HEK293 (cell line): ENCODE data around the gene LMNTD2.

Source experiments
- CTCF ChIA-PET: fragments of 350-600 bp; formaldehyde crosslinking; extraction: SDS; loops from one replicate; lab custom pipeline; 2021; ENCODE audit warnings: antibody characterized with exemption; lab: Yijun Ruan, JAX
- POLR2A ChIA-PET: fragments of 300-600 bp; formaldehyde crosslinking; extraction: SDS; loops from one replicate; lab custom pipeline; 2020; ENCODE audit warnings: antibody characterized with exemption, inconsistent platforms; lab: Yijun Ruan, JAX
- H3K27ac ChIP-seq: fragments of 200-500 bp; sonication (Bioruptor generic); 2 replicates; pipeline ENCODE4 v1.5.1; 2014; ENCODE audit warnings: low read depth, low read length, control low read depth, inconsistent platforms; ENCODE audit errors: extremely low read depth
- H3K36me3 ChIP-seq, 2 experiments: fragments of 200-500 bp in 1 of 2; sonication (Bioruptor generic) in 1 of 2; 1 replicate in 1 of 2; 2 replicates in 1 of 2; pipeline ENCODE4 v1.5.1; 2014 to 2017; ENCODE audit warnings: inconsistent platforms in 2 of 2, low read length in 2 of 2; ENCODE audit not compliant: control insufficient read depth in 2 of 2, insufficient read depth in 1 of 2
- H3K4me1 ChIP-seq: fragments of 200-500 bp; sonication (Bioruptor generic); 2 replicates; pipeline ENCODE4 v1.5.1; 2014; ENCODE audit warnings: mild to moderate bottlenecking, low read length, inconsistent platforms; ENCODE audit not compliant: control insufficient read depth, insufficient read depth
- H3K4me3 ChIP-seq: 2 replicates; pipeline ENCODE4 v1.5.1; 2011; ENCODE audit warnings: low read depth, mild to moderate bottlenecking, control low read depth, low read length, moderate library complexity
- H3K9me3 ChIP-seq: fragments of 200-500 bp; sonication (Bioruptor generic); 2 replicates; pipeline ENCODE4 v1.5.1; 2014; ENCODE audit warnings: low read depth, low read length, inconsistent platforms; ENCODE audit not compliant: control insufficient read depth, insufficient read depth
- RBAK ChIP-seq: fragments of 450-650 bp; formaldehyde crosslinking; IDR thresholded peaks from 2 replicates; pipeline ENCODE4 v1.5.1; 2016; ENCODE audit warnings: missing biosample characterization, missing genetic modification characterization
- ZBTB8A ChIP-seq: fragments of 450-650 bp; formaldehyde crosslinking; IDR thresholded peaks from 2 replicates; pipeline ENCODE4 v1.5.1; 2016; ENCODE audit warnings: missing biosample characterization, missing genetic modification characterization
- ZFP3 ChIP-seq: fragments of 450-650 bp; formaldehyde crosslinking; IDR thresholded peaks from 2 replicates; pipeline ENCODE4 v1.5.1; 2016; ENCODE audit warnings: low read depth, missing biosample characterization, missing genetic modification characterization
- ZNF266 ChIP-seq: fragments of 450-650 bp; formaldehyde crosslinking; IDR thresholded peaks from 2 replicates; pipeline ENCODE4 v1.5.1; 2016; ENCODE audit warnings: missing biosample characterization, missing genetic modification characterization, low read depth
- ZNF350 ChIP-seq: fragments of 450-650 bp; formaldehyde crosslinking; IDR thresholded peaks from 2 replicates; pipeline ENCODE4 v1.5.0; 2017; ENCODE audit warnings: missing biosample characterization, mild to moderate bottlenecking, missing genetic modification characterization
- ZNF391 ChIP-seq: fragments of 450-650 bp; formaldehyde crosslinking; IDR thresholded peaks from 2 replicates; pipeline ENCODE4 v1.5.1; 2016; ENCODE audit warnings: low read depth, missing biosample characterization, missing genetic modification characterization, borderline replicate concordance
- ZNF404 ChIP-seq: fragments of 450-650 bp; formaldehyde crosslinking; IDR thresholded peaks from 2 replicates; pipeline ENCODE4 v1.5.1; 2017; ENCODE audit warnings: missing biosample characterization, missing genetic modification characterization
- ZNF777 ChIP-seq: fragments of 450-650 bp; formaldehyde crosslinking; IDR thresholded peaks from 2 replicates; pipeline ENCODE4 v1.5.1; 2017; ENCODE audit warnings: missing biosample characterization, missing genetic modification characterization, borderline replicate concordance
- ZNF785 ChIP-seq: fragments of 450-650 bp; formaldehyde crosslinking; IDR thresholded peaks from 2 replicates; pipeline ENCODE4 v1.5.1; 2016; ENCODE audit warnings: missing biosample characterization, missing genetic modification characterization
- TF ChIP-seq, protein P1 (sequence below): fragments of 450-650 bp; formaldehyde crosslinking; conservative IDR thresholded peaks from 2 replicates; pipeline ENCODE4 v1.5.1; 2016; ENCODE audit warnings: low read depth, missing biosample characterization, missing genetic modification characterization
- TF ChIP-seq, protein P2 (sequence below): fragments of 450-650 bp; formaldehyde crosslinking; IDR thresholded peaks from 2 replicates; pipeline ENCODE4 v1.5.1; 2016; ENCODE audit warnings: missing biosample characterization, missing genetic modification characterization
- TF ChIP-seq, protein P3 (sequence below): fragments of 450-650 bp; formaldehyde crosslinking; IDR thresholded peaks from 2 replicates; pipeline ENCODE4 v1.5.1; 2016; ENCODE audit warnings: missing biosample characterization, missing genetic modification characterization
- TF ChIP-seq, protein P4 (sequence below): fragments of 450-650 bp; formaldehyde crosslinking; IDR thresholded peaks from 2 replicates; pipeline ENCODE4 v1.5.1; 2017; ENCODE audit warnings: missing biosample characterization, missing genetic modification characterization
- TF ChIP-seq, protein P5 (sequence below): fragments of 450-650 bp; formaldehyde crosslinking; IDR thresholded peaks from 2 replicates; pipeline ENCODE4 v1.5.1; 2016; ENCODE audit warnings: missing biosample characterization, missing genetic modification characterization
- TF ChIP-seq, protein P6 (sequence below): fragments of 450-650 bp; formaldehyde crosslinking; IDR thresholded peaks from 2 replicates; pipeline ENCODE4 v1.5.1; 2016; ENCODE audit warnings: missing biosample characterization, missing genetic modification characterization

The LMNTD2 gene

DNA sequence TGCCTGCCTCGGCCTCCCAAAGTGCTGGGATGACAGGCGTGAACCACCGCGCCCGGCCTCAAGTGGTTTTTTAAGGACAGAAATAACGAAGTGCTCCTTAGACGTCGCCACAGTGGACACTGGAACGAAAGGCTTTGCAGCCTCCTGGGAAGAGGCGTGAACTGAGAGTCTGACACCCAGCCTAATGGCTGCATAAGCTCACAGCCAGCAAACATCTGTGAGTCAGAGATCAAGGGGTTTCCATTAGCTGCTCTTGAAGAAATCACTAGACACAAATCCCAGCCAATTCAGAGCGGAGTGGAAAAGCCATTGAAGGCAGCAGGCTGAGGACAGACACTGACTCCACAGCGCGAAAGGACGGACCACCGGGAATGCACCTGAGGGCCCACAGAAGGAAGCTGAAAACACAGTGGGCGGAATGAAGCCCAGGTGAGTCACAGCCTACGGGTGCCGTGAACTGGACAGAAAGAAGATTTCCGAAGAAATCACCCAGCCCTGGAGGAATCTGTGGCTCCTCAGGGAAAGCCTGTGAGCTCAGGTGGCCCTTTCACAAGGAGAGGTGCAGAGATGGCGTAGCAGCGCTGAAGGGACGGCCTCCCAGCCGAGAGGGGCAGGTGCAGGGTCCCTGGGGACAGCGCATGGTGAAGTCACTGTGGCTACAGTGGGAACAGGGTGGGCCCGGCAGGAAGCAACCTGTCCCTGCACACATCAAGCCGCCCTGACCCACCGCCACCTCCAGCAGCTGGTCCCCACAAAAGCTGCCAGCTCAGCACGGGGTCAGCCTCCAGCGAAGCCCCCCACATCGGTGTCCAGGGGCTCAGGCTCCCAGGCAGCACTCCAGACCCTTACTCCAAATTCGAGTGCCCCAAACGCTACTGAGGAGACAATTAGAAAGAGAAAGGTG is 11.6 kb downstream of the LMNTD2 start:
- ChIA-PET CTCF (interaction anchor here (0.6 kb wide), 1 partner anchor 46 kb away, joined by 3 read pairs; no protein-coding TSS in a partner anchor), POLR2A (no interaction called here)
- Histone ChIP-seq H3K4me3 (no peak overlapping the region), H3K4me1 (no peaks in the 10 kb centered on the region), H3K27ac (no peak overlapping the region), H3K36me3 (no peaks in the 10 kb centered on the region), H3K9me3 (no peaks in the 10 kb centered on the region)
- TF ChIP-seq, protein P1, sequence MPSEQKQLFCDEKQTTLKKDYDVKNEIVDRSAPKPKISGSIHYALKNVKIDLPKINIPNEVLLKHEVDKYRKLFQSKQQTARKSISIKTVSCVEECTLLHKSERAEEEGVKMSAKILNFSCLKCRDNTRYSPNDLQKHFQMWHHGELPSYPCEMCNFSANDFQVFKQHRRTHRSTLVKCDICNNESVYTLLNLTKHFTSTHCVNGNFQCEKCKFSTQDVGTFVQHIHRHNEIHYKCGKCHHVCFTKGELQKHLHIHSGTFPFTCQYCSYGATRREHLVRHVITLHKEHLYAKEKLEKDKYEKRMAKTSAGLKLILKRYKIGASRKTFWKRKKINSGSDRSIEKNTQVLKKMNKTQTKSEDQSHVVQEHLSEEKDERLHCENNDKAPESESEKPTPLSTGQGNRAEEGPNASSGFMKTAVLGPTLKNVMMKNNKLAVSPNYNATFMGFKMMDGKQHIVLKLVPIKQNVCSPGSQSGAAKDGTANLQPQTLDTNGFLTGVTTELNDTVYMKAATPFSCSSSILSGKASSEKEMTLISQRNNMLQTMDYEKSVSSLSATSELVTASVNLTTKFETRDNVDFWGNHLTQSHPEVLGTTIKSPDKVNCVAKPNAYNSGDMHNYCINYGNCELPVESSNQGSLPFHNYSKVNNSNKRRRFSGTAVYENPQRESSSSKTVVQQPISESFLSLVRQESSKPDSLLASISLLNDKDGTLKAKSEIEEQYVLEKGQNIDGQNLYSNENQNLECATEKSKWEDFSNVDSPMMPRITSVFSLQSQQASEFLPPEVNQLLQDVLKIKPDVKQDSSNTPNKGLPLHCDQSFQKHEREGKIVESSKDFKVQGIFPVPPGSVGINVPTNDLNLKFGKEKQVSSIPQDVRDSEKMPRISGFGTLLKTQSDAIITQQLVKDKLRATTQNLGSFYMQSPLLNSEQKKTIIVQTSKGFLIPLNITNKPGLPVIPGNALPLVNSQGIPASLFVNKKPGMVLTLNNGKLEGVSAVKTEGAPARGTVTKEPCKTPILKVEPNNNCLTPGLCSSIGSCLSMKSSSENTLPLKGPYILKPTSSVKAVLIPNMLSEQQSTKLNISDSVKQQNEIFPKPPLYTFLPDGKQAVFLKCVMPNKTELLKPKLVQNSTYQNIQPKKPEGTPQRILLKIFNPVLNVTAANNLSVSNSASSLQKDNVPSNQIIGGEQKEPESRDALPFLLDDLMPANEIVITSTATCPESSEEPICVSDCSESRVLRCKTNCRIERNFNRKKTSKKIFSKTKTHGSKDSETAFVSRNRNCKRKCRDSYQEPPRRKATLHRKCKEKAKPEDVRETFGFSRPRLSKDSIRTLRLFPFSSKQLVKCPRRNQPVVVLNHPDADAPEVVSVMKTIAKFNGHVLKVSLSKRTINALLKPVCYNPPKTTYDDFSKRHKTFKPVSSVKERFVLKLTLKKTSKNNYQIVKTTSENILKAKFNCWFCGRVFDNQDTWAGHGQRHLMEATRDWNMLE (tag by site-specific recombination), result no peak
- TF ChIP-seq, protein P2, sequence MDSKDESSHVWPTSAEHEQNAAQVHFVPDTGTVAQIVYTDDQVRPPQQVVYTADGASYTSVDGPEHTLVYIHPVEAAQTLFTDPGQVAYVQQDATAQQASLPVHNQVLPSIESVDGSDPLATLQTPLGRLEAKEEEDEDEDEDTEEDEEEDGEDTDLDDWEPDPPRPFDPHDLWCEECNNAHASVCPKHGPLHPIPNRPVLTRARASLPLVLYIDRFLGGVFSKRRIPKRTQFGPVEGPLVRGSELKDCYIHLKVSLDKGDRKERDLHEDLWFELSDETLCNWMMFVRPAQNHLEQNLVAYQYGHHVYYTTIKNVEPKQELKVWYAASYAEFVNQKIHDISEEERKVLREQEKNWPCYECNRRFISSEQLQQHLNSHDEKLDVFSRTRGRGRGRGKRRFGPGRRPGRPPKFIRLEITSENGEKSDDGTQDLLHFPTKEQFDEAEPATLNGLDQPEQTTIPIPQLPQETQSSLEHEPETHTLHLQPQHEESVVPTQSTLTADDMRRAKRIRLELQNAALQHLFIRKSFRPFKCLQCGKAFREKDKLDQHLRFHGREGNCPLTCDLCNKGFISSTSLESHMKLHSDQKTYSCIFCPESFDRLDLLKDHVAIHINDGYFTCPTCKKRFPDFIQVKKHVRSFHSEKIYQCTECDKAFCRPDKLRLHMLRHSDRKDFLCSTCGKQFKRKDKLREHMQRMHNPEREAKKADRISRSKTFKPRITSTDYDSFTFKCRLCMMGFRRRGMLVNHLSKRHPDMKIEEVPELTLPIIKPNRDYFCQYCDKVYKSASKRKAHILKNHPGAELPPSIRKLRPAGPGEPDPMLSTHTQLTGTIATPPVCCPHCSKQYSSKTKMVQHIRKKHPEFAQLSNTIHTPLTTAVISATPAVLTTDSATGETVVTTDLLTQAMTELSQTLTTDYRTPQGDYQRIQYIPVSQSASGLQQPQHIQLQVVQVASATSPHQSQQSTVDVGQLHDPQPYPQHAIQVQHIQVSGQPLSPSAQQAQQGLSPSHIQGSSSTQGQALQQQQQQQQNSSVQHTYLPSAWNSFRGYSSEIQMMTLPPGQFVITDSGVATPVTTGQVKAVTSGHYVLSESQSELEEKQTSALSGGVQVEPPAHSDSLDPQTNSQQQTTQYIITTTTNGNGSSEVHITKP (tag by site-specific recombination), result no peak
- TF ChIP-seq, all 188 proteins: peak for 0

DNA sequence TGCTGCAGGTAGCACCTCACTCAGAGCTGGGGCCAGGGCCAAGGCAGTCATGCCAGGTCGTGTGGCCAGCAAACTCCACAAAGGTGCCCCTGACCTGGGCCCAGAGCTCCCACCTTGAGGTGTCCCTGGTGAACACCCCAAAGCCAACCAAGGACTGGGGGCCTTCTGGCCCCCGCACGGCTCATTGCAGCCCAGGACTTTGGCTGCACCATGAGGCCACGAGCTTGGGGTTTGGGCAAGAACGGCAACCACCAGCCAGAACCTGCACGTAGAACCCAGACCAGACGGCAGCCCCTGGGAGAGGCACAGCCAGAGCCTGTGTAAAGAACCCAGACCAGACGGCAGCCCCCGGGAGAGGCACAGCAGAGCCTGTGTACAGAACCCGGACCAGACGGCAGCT is 15.4 kb downstream of the LMNTD2 start:
- Histone ChIP-seq H3K4me3 (no peak overlapping the region), H3K4me1 (no peaks in the 10 kb centered on the region), H3K9me3 (no peaks in the 10 kb centered on the region), H3K36me3 (no peaks in the 10 kb centered on the region), H3K27ac (no peak overlapping the region)
- TF ChIP-seq ZFP3 (tag by site-specific recombination) (no peak), ZBTB8A (tag by site-specific recombination) (no peak), ZNF350 (no peak), ZNF391 (no peak), ZNF404 (tag by site-specific recombination) (no peak), ZNF785 (tag by site-specific recombination) (no peak), ZNF266 (tag by site-specific recombination) (no peak), ZNF777 (no peak), RBAK (tag by site-specific recombination) (no peak)
- TF ChIP-seq, protein P3, sequence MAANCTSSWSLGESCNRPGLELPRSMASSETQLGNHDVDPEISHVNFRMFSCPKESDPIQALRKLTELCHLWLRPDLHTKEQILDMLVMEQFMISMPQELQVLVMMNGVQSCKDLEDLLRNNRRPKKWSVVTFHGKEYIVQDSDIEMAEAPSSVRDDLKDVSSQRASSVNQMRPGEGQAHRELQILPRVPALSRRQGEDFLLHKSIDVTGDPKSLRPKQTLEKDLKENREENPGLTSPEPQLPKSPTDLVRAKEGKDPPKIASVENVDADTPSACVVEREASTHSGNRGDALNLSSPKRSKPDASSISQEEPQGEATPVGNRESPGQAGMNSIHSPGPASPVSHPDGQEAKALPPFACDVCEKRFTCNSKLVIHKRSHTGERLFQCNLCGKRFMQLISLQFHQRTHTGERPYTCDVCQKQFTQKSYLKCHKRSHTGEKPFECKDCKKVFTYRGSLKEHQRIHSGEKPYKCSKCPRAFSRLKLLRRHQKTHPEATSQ (tag by site-specific recombination), result no peak
- TF ChIP-seq, protein P4, sequence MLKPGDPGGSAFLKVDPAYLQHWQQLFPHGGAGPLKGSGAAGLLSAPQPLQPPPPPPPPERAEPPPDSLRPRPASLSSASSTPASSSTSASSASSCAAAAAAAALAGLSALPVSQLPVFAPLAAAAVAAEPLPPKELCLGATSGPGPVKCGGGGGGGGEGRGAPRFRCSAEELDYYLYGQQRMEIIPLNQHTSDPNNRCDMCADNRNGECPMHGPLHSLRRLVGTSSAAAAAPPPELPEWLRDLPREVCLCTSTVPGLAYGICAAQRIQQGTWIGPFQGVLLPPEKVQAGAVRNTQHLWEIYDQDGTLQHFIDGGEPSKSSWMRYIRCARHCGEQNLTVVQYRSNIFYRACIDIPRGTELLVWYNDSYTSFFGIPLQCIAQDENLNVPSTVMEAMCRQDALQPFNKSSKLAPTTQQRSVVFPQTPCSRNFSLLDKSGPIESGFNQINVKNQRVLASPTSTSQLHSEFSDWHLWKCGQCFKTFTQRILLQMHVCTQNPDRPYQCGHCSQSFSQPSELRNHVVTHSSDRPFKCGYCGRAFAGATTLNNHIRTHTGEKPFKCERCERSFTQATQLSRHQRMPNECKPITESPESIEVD (tag by site-specific recombination), result no peak
- TF ChIP-seq, protein P5, sequence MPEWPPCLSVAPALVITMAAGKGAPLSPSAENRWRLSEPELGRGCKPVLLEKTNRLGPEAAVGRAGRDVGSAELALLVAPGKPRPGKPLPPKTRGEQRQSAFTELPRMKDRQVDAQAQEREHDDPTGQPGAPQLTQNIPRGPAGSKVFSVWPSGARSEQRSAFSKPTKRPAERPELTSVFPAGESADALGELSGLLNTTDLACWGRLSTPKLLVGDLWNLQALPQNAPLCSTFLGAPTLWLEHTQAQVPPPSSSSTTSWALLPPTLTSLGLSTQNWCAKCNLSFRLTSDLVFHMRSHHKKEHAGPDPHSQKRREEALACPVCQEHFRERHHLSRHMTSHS, result no peak
- TF ChIP-seq, protein P6, sequence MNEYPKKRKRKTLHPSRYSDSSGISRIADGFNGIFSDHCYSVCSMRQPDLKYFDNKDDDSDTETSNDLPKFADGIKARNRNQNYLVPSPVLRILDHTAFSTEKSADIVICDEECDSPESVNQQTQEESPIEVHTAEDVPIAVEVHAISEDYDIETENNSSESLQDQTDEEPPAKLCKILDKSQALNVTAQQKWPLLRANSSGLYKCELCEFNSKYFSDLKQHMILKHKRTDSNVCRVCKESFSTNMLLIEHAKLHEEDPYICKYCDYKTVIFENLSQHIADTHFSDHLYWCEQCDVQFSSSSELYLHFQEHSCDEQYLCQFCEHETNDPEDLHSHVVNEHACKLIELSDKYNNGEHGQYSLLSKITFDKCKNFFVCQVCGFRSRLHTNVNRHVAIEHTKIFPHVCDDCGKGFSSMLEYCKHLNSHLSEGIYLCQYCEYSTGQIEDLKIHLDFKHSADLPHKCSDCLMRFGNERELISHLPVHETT (tag by site-specific recombination), result no peak
- POLR2A ChIA-PET, result interaction anchor here (0.6 kb wide), 1 partner anchor 141 kb away, joined by 6 read pairs; no protein-coding TSS in a partner anchor
- CTCF ChIA-PET, result interaction anchor here (1.0 kb wide), 2 partner anchors 8 to 178 kb away, joined by 3 read pairs; no protein-coding TSS in a partner anchor
